GM19238 (cell line): ENCODE data around the gene KIRREL3.

Experiments
- DNase-seq: peaks from one replicate; pipeline ENCODE4 v3.0.0; 2011; ENCODE audit warnings: low spot score; ENCODE audit not compliant: insufficient read length

Gene KIRREL3

GRCh38 chr11:127000291-127000968, at the start of gene KIRREL3:
Gene KIRREL3 (minus strand): TSS chr11:127000770.
- no peak for DNase-seq

GRCh38 chr11:127050186-127050585, 49.6 kb upstream of the KIRREL3 start:
- DNase-seq: no peak

GRCh38 chr11:127049486-127049885, 48.9 kb upstream of the KIRREL3 start:
- no peak for DNase-seq

DNA sequence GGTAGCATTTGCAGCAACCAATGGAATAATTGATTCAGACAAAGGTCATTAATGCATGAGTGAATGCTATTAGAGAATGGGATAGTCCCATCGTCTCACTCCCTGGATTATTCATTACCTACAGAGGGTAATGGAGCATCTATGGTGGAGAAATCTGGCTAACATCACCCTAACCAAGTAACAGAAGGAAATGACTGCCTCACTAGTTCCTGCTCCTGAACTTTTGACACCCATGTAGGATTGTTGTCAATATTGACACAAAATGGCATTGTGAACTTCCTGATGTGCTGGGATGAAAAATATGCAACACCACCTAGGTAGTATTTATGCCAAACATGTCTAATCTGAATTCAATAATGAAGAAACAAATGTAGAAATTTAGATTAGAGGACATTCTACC, 44.0 kb upstream of the KIRREL3 start:
- no peak for DNase-seq

GRCh38 chr11:127042445-127042844, 41.9 kb upstream of the KIRREL3 start:
- no peak for DNase-seq

DNA sequence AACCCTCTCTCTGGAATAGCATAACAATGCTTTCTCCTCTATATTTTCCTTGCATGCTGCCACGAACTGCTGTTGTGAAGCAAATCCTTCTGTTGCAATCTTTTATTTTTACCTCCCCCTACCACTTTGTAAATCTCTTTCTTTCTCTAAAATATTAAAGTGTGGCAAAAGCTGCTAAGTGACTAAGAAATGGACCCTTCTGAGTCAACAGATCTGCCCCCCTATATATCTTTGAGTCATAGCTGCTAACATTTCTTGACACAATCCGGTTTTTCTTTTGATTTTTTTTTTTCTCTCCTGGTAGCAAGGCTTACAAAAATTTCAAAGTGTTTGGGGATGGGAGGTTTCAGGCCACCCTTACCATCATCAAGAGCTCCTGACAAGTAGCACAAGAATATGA, 39.0 kb upstream of the KIRREL3 start:
- DNase-seq: no peak

DNA sequence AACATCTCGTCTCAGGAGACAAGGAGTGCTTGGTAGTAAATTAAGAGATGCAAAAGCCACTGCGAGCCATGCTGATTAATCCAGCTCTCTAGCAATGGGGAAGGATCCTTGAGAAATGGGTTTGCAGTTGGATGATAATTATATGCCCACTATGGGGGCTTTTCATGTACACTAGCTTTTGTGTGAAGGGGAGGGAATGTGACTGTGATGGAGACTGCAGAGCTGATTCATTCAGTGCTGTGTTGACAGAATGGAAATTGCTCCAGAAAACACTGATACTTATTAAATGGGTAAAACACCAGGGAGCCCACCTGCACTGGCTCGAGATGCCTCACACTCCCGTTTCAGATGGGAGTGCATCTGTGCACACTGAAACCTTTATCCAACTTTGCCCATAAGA, 37.0 kb upstream of the KIRREL3 start:
- no peak for DNase-seq

GRCh38 chr11:127037001-127037400, 36.4 kb upstream of the KIRREL3 start:
- DNase-seq: no peak

GRCh38 chr11:127035824-127036223, 35.3 kb upstream of the KIRREL3 start:
- no peak for DNase-seq

DNA sequence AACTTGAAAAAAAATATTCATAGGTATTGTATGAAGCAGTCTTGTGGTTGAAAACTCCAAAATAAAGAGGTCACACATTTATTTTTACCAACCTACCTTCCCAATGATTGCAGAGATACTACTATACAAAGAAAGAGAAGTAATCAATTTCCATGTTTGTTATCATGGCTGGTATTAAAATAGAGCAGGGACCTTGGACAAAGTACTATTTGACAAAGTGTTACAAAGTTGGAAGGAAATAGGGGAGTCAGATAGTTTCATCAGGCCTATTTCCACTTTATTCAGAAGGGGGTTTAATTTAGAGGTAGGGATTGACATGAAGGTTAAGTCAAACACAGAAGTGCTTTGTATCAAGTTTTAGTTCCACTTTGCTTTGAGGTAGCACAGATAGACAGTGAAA, 34.4 kb upstream of the KIRREL3 start:
- DNase-seq: no peak

DNA sequence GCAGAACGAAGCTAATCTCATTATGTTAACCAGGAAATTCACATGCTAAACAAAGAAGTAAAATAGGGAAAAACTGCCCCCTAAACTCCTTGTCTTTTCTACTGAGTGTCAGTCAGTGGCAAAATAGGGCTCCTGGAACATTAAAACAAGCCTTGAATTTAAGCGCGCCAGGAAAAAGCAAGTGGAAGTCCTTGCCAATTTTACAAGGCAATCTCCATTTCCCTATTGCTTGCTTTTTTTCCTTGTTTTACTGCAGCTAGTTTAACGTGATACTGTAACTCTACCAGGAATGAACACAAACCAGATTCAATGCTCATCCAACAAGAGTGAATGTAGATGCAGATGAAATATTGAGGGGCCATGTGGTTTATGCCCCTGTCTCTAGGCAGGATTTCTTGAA, 28.1 kb upstream of the KIRREL3 start:
- DNase-seq: no peak

GRCh38 chr11:127027789-127028188, 27.2 kb upstream of the KIRREL3 start:
- DNase-seq: no peak

GRCh38 chr11:127027000-127027399, 26.4 kb upstream of the KIRREL3 start:
- DNase-seq: no peak

DNA sequence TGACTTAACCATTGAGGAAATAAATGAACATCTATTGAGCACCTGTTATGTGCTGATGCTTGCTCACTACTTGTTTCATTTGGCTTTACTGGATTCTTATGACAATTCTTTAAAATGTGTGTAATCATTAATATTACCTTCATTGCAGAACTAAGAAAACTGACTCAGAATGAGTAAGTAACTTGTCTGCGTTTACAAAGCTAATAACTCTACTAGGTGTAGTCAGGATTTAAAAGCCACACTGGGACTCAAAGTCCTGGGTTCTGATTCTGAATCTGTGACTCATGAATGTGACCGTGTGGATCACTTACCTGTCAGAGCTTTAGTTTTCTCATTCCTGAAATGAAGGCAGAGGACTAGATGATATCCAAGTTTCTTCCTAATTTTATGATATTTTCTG, 23.4 kb upstream of the KIRREL3 start:
- no peak for DNase-seq

DNA sequence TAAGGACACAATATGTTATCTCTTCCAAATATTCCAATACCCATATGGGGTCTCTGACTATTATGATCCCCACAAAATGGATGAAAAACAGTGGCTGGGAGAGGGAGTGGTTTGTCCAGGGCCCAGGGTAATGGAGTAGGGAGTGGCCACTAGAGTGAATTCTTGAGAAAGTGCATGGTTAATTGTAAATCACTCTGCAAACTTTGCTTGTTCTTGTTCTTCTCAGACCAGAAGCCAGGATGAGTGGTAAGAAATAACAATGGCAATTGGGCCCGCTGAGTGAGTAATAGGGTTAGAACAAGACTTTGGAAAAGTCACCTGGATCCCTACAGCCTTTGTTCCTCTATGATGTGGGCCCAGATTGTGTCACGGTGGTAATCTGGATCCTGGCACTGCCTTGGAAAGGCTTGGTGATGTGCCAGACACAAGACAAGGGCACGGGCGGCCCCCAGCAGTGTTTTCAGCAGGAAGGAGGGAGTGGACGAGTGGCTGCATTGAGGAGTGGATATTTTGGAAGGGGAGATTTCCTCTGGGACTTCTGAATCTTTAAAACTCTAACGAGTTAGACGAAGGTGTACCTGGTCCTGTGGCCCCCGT, 18.2 kb upstream of the KIRREL3 start:
- DNase-seq: no peak

DNA sequence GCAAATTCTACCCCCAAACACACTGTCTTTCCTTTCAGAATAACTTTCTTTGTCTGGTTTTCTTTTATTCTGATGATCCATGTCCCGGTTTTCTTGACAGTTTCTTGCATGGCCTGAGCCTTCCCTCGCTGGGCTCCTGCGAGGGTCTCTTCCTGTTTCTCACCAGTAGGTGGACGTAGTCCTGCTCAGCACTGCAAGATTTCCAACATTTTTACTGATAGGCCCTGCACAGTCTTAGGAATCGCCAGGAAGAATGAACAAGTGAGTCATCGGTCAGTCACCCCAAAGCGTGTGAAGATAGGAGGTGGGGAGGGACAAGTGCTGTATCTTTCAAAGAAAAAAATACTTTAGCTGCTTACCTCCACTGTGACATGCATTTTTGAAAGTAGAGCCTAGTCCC, 16.9 kb upstream of the KIRREL3 start:
- no peak for DNase-seq

DNA sequence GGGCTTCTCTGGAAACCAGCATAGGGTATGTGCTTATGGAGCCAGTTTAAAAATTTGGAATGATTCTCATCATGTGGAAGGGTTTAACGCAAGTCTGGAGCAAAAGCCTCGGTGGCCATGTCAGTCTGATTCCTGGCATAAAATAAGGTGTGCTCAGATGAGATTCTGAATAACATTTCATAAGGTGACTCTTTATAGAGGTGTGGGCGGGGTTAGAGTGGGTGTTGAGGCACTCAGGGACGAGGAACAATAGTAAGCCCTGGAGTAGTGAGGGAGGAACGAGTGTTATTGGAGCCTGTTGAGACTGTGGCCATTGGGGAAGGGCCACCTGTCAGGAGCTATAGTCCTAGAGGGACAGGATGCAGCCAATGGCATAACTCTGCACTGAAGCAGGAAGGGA, 13.0 kb upstream of the KIRREL3 start:
- no peak for DNase-seq

GRCh38 chr11:127006311-127006710, 5.7 kb upstream of the KIRREL3 start:
- no peak for DNase-seq

DNA sequence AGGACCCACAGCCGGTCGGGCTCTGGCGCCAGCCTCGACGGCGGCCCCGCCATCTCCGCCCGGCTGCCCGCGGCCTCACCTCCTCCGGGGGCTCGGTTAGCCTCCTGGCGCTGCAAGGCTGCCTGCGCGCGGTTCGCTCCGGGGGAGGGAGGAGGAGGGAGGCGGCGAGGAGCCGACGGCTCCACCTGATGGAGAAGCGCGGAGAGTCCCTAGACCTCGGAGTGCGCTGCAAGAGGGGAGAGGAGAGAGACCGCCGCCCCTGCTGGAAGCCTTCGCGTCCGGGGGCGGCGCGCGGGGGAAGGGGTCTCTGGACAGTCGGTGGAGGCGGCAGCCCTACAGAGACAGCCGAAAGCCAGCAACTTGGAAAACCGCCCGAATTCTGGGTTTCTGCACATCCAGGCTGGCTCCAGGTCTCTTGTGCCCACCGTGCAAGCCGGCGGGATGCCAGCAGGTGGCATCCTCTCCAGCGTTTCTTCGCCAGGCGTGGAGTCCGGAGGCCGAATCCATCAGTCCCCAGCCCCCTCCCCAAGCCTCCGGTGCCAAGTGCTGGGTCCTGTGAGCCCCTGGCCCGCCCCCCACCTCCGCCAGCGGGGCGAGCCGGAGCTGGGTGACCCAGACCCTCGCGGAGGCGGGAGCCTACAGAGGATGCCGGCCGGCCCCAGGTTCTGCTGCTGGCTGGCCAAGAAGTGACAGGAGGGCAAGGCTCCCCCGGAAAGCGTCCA, 2.9 kb upstream of the KIRREL3 start:
- DNase-seq: no peak

DNA sequence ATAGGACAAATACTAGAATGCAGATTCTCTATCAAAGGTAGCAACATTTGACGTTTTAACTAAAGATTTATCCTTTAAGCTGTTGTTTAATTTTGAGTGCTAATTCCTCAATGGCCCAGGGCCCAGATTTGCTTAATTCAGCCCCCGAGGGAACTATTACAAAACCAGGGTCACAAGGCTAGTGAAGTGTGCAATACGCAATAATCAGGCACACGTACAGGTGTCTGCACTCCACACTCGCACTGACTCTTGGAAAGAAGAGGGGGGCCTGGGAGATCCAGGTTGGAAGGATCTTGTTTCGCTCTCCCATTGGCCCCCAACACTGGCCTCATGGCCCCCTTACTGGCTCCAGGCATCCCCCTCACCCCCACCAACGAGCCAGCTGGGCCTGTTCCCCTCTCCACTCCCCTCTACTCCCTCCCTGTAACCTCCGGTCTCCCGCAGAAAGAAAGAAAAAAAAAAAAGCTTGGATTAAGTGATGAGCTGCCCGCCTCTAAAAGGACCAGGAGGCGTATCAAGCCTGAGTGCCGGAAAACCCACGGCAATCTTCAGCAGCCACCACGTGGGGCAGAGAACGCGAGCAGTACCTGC, 2.2 kb upstream of the KIRREL3 start:
- DNase-seq: no peak

GRCh38 chr11:127000981-127001380, 411 bp upstream of the KIRREL3 start:
- DNase-seq: no peak

- no peak for DNase-seq
Measured at GRCh38 chr11:126999366-126999765, 1.2 kb downstream of the KIRREL3 start.
